C4-2B (cell line): ENCODE measurements around the gene OVOL2.

Experiments
- ZFX ChIP-seq: fragments of 450-650 bp; IDR thresholded peaks from 2 replicates; pipeline ENCODE4 v1.6.1; 2017
- TF ChIP-seq, protein P1 (sequence below): fragments of 450-650 bp; conservative IDR thresholded peaks from 2 replicates; pipeline ENCODE4 v1.5.1; 2017; ENCODE audit warnings: mild to moderate bottlenecking

DNA sequence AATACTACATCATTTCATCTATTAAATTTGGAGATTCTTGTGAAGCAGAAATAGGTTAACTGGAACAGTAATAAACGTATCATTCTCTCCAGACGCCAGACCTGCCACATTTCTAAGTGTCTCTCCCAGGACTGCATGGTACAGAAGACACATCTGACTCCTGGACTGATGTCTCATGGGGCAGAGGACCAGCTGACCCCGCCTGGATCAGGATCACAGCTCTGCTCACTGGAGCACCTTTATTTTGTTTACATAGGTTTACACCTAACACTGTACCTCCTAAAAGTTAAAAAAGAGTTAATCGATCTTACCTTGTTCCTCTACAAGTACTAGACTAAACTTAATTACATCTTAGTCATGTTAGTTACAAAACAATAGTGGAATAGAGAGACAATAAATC is 11.2 kb downstream of the OVOL2 start:
- TF ChIP-seq, protein P1, sequence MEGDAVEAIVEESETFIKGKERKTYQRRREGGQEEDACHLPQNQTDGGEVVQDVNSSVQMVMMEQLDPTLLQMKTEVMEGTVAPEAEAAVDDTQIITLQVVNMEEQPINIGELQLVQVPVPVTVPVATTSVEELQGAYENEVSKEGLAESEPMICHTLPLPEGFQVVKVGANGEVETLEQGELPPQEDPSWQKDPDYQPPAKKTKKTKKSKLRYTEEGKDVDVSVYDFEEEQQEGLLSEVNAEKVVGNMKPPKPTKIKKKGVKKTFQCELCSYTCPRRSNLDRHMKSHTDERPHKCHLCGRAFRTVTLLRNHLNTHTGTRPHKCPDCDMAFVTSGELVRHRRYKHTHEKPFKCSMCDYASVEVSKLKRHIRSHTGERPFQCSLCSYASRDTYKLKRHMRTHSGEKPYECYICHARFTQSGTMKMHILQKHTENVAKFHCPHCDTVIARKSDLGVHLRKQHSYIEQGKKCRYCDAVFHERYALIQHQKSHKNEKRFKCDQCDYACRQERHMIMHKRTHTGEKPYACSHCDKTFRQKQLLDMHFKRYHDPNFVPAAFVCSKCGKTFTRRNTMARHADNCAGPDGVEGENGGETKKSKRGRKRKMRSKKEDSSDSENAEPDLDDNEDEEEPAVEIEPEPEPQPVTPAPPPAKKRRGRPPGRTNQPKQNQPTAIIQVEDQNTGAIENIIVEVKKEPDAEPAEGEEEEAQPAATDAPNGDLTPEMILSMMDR = no peak
- no peak for TF ChIP-seq ZFX
